ENCODE results near the gene LMF1. TPM values are rescaled to one million over a fixed set of nuclear protein-coding genes. Genes with fewer than 3 reads are reported as not detected.
"Not testable (repeated sequence)": the region's sequence is repeated elsewhere in the genome, so short reads cannot be mapped to it uniquely, and the experiment has no call there.

LMF1 gene
- total and polyA plus RNA-seq, 2 donors: 9.8 to 16.8 TPM

GRCh38 chr16:828891-829290 lies 141.9 kb downstream of the LMF1 start:
- H3K4me3 ChIP-seq (ENCODE audit: low read depth, low read length): no peak overlapping the region
- H3K27ac ChIP-seq (ENCODE audit: low read depth): no peak overlapping the region
- H3K4me1 ChIP-seq (ENCODE audit: insufficient read depth): no peaks in the 10 kb centered on the region
- no peaks in the 10 kb centered on the region for H3K36me3 ChIP-seq (ENCODE audit: insufficient read depth)
- DNase-seq (ENCODE audit: extremely low spot score): no peak
- WGBS: 89% methylated on average over 17 of the region's 17 CpGs

DNA sequence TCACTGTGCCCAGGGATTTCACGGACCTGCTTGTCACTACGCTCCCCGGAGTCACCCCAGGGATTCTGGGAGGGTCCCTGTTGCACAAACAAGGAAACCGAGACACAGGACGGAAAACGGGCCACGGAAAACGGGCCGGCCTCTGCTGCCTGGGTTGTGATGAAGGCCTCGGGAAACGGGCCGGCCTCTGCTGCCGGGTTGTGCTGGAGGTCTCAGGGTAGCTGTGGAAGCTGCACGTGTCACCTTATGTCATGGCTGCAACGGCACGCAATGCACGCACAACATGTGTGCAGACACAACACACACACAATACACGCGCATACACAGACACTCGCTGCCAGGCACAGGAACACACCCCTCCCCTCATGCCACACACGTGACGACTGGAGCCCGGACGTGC lies 143.3 kb downstream of the LMF1 start:
- H3K4me3 ChIP-seq (ENCODE audit: low read depth, low read length): no peak overlapping the region
- no peak overlapping the region for H3K27ac ChIP-seq (ENCODE audit: low read depth)
- H3K36me3 ChIP-seq (ENCODE audit: insufficient read depth): no peaks in the 10 kb centered on the region
- H3K4me1 ChIP-seq (ENCODE audit: insufficient read depth): no peaks in the 10 kb centered on the region
- no peak for DNase-seq (ENCODE audit: extremely low spot score)
- WGBS: 85% methylated on average over 24 of the region's 24 CpGs

DNA sequence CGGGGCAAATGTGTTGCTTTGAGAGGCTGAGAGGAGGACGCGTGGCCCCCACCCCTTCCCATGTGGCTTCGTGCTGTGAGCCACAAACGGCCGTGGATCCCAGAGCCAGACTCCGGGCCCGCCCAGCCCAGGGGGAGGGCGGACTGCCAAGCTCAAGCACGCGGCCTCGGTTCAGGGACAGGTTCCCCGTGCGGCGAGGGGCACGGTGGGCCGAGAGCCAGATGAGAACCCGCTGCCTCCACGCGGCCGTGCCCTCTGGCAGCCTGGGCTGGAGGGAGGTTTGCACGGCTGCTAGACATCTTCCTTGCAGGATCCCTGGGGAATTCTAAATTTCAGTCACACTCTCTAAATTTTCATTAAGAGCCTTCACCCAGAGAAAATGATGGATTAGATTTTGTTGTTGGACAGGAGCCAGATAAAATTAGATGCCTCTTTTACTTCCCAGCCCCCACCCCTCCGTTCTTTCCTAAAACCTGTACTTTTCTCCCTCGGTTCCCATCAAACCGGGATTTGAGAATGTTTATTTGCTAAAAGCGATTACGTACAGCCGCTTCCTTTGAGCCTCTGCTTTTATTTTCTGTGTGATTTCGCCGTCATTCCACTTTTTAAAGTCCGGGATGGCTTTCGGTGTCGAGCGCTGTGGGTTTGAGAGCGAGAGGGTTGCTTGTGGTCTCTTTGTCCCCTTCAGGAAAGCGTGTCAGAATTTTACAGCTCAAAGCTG lies 145.3 kb downstream of the LMF1 start:
- no peak for DNase-seq (ENCODE audit: extremely low spot score)
- Histone ChIP-seq H3K4me1 (ENCODE audit: insufficient read depth) (no peaks in the 10 kb centered on the region), H3K27ac (ENCODE audit: low read depth) (no peak overlapping the region), H3K36me3 (ENCODE audit: insufficient read depth) (no peaks in the 10 kb centered on the region), H3K4me3 (ENCODE audit: low read depth, low read length) (no peak overlapping the region)
- 21% methylated on average over 36 of the region's 36 CpGs for WGBS

DNA sequence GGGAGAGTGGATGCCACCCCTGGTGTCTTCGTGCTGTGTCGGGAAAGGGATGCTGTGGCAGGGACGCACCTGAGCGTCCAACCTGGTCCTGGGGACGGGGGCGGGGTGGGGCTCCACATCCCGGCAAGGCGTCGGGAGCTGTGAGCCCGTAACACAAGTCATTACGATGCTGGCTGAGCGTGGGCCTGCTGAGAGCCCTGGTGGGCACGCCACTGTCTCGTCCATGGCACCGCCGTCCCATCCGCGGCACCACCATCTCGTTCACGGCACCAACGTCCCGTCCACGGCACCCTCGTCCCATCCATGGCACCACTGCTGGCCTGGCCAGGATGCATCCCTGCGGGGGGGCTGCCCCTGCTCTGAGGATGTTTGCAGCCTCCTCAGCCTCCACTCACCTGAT lies 146.2 kb downstream of the LMF1 start:
- 90% methylated on average over 25 of the region's 25 CpGs for WGBS

DNA sequence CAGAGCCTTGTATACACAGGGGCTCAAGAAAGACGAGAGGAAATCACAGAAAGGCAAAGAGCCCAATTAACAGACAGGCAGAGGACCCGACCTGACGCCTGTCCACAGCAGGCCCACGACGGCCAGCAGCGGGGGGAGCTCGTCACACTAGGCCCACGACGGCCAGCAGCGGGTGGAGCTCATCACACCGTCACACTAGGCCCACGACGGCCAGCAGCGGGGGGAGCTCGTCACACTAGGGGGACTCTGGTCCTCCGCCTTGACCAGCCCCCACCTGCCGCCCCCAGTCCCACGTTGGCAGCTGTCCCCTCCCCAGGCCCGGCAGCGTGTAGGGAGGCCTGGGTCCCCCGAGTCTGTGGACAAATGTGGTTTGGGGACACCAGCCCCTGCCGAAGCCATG lies 146.6 kb downstream of the LMF1 start:
- Histone ChIP-seq H3K4me1 (ENCODE audit: insufficient read depth) (no peaks in the 10 kb centered on the region), H3K4me3 (ENCODE audit: low read depth, low read length) (no peak overlapping the region), H3K27ac (ENCODE audit: low read depth) (no peak overlapping the region), H3K36me3 (ENCODE audit: insufficient read depth) (no peaks in the 10 kb centered on the region)
- 86% methylated on average over 22 of the region's 22 CpGs for WGBS
- no peak for DNase-seq (ENCODE audit: extremely low spot score)

More for the DNA sequence above, 146.2 kb downstream of the LMF1 start:
- no peak for DNase-seq (ENCODE audit: extremely low spot score)
- H3K36me3 ChIP-seq (ENCODE audit: insufficient read depth): no peaks in the 10 kb centered on the region
- H3K27ac ChIP-seq (ENCODE audit: low read depth): no peak overlapping the region
- no peaks in the 10 kb centered on the region for H3K4me1 ChIP-seq (ENCODE audit: insufficient read depth)
- H3K4me3 ChIP-seq (ENCODE audit: low read depth, low read length): no peak overlapping the region

DNA sequence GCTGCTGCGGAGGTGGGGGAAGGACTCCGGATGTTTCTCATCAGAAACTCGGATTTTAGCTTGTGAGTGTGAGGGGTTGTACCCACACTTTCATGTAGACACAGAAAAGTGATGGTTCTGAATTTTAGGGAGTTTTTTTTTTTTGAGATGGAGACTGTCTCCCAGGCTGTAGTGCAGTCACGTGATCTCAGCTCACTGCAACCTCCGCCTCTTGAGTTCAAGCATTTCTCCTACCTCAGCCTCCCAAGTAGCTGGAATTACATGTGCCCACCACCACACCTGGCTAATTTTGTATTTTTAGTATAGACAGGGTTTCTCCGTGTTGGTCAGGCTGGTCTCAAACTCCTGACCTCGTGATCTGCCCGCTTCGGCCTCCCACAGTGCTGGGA lies 147.9 kb downstream of the LMF1 start:
- no peak overlapping the region for H3K4me3 ChIP-seq (ENCODE audit: low read depth, low read length)
- H3K4me1 ChIP-seq (ENCODE audit: insufficient read depth): no peaks in the 10 kb centered on the region
- DNase-seq (ENCODE audit: extremely low spot score): no peak
- H3K27ac ChIP-seq (ENCODE audit: low read depth): no peak overlapping the region
- H3K36me3 ChIP-seq (ENCODE audit: insufficient read depth): no peaks in the 10 kb centered on the region
- WGBS: 92% methylated on average over 9 of the region's 9 CpGs

- H3K36me3 ChIP-seq (ENCODE audit: insufficient read depth): no peaks in the 10 kb centered on the region
- 85% methylated on average over 21 of the region's 21 CpGs for WGBS
- H3K4me3 ChIP-seq (ENCODE audit: low read depth, low read length): no peak overlapping the region
- H3K4me1 ChIP-seq (ENCODE audit: insufficient read depth): no peaks in the 10 kb centered on the region
- DNase-seq (ENCODE audit: extremely low spot score): no peak
- no peak overlapping the region for H3K27ac ChIP-seq (ENCODE audit: low read depth)
Observed at GRCh38 chr16:822174-822908, 148.4 kb downstream of the LMF1 start.

- DNase-seq (ENCODE audit: extremely low spot score): no peak
- H3K4me3 ChIP-seq (ENCODE audit: low read depth, low read length): no peak overlapping the region
- H3K4me1 ChIP-seq (ENCODE audit: insufficient read depth): no peaks in the 10 kb centered on the region
- no peak overlapping the region for H3K27ac ChIP-seq (ENCODE audit: low read depth)
- no peaks in the 10 kb centered on the region for H3K36me3 ChIP-seq (ENCODE audit: insufficient read depth)
- 61% methylated on average over 13 of the region's 13 CpGs for WGBS
Observed at GRCh38 chr16:821751-822150, 149.0 kb downstream of the LMF1 start.

DNA sequence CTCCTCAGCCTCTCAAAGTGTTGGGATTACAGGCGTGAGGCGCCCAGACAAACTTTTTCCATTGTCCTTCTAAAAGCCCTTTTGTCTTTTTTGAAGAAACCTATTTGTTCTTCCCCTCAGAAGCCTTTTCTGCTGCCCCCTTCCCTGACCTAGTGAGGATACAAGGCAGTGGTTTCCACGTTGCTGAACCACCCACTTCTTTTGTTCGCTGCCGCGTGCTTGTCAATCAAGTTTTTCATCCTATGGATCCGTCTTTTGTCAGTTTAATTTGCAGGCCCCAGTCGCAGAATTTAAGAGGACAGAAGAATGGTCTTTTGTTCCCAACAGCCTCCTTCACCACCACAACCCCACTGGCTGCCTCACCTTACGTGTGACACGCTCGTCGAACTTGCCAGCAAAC lies 150.0 kb downstream of the LMF1 start:
- no peak for DNase-seq (ENCODE audit: extremely low spot score)
- no peaks in the 10 kb centered on the region for H3K36me3 ChIP-seq (ENCODE audit: insufficient read depth)
- H3K27ac ChIP-seq (ENCODE audit: low read depth): no peak overlapping the region
- 84% methylated on average over 12 of the region's 12 CpGs for WGBS
- no peaks in the 10 kb centered on the region for H3K4me1 ChIP-seq (ENCODE audit: insufficient read depth)
- H3K4me3 ChIP-seq (ENCODE audit: low read depth, low read length): no peak overlapping the region

DNA sequence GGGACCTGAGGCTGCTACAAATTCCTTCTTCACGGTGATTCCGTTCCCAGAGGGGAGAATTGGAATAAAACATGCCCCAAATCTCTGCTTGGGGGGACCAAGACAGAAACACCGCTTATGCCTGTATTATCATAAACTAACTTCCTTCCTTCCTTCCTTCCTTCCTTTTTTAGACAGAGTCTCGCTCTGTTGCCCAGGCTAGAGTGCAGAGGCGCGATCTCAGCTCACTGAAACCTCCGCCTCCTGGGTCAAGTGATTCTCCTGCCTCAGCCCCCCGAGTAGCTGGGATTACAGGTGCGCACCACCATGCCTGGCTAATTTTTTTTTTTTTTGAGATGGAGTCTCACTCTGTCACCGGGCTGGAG lies 150.8 kb downstream of the LMF1 start:
- not testable (repeated sequence) for H3K27ac ChIP-seq (ENCODE audit: low read depth); H3K4me3 ChIP-seq (ENCODE audit: low read depth, low read length); H3K4me1 ChIP-seq (ENCODE audit: insufficient read depth); H3K36me3 ChIP-seq (ENCODE audit: insufficient read depth); DNase-seq (ENCODE audit: extremely low spot score)
- WGBS: 68% methylated on average over 10 of the region's 10 CpGs

DNA sequence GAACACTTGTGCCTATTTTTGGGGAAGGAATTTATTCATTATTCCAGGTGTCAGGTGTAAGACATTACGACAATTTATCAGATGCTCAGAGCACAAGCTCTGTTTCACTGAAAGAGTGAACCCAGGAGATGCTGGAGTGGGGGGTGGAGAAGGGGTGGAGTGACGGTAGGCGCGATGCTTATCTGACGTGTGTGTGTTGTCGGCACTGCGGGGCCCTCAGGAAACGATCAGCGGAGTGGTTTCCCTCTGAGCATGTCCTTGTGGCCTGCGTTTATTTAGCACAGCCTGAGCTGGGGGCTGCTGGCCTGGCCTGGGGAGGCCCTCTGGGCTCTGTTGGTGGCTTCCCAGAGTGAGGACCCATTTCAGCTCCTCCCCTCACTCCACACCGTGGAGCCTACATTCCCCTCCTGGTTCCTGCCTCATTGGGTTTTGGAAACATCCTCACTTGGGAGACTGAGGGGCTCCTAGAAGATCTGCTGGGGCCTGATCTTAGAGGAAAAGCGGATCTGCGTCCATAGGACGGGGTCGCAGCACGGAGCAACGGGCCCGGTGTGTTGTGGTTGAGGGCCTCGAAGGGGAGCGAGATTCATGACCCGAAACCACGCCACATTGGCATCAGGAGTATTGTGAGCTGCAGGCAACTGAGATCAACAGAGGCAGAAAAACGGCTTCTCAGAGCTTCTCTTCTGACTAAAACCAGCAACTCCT lies 151.3 kb downstream of the LMF1 start:
- WGBS: 58% methylated on average over 23 of the region's 23 CpGs
- Histone ChIP-seq H3K4me3 (ENCODE audit: low read depth, low read length) (no peak overlapping the region), H3K4me1 (ENCODE audit: insufficient read depth) (no peaks in the 10 kb centered on the region), H3K36me3 (ENCODE audit: insufficient read depth) (no peaks in the 10 kb centered on the region), H3K27ac (ENCODE audit: low read depth) (no peak overlapping the region)
- DNase-seq (ENCODE audit: extremely low spot score): no peak

DNA sequence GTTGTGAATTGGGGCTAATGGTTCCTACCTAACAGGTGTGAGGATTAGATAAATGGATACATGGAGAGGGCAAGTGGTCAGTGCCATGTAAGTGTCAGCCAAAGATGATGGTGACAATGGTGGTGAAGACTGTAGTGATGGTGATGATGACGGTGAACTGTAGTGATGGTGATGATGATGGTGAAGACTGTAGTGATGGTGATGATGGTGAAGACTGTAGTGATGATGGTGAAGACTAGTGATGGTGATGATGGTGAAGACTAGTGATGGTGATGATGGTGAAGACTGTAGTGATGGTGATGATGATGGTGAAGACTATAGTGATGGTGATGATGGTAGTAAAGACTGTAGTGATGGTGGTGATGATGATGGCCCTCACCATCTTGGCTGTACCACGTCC lies 152.2 kb downstream of the LMF1 start:
- H3K36me3 ChIP-seq (ENCODE audit: insufficient read depth): no peaks in the 10 kb centered on the region
- WGBS: 82% methylated on average over 2 of the region's 2 CpGs
- no peaks in the 10 kb centered on the region for H3K4me1 ChIP-seq (ENCODE audit: insufficient read depth)
- H3K27ac ChIP-seq (ENCODE audit: low read depth): no peak overlapping the region
- DNase-seq (ENCODE audit: extremely low spot score): no peak
- H3K4me3 ChIP-seq (ENCODE audit: low read depth, low read length): no peak overlapping the region

GRCh38 chr16:818132-818531 lies 152.7 kb downstream of the LMF1 start:
- WGBS: 73% methylated on average over 8 of the region's 8 CpGs
- no peak overlapping the region for H3K4me3 ChIP-seq (ENCODE audit: low read depth, low read length)
- no peak overlapping the region for H3K27ac ChIP-seq (ENCODE audit: low read depth)
- H3K4me1 ChIP-seq (ENCODE audit: insufficient read depth): no peaks in the 10 kb centered on the region
- no peak for DNase-seq (ENCODE audit: extremely low spot score)
- no peaks in the 10 kb centered on the region for H3K36me3 ChIP-seq (ENCODE audit: insufficient read depth)
